GM21717 (cell line): ENCODE data around the gene GALNT7.
"Not testable (repeated sequence)": the region's sequence is repeated elsewhere in the genome, so short reads cannot be mapped to it uniquely, and the experiment has no call there.

Experiments used
- ATAC-seq: cut with Tn5 transposase; IDR thresholded peaks from one replicate; pipeline ENCODE4 v1.9.1; 2021; ENCODE audit warnings: mild to moderate bottlenecking, moderate library complexity; ENCODE audit not compliant: unreplicated experiment

Gene GALNT7

GRCh38 chr4:173166491-173166890 lies 2.1 kb upstream of the GALNT7 start:
- no peak for ATAC-seq

DNA sequence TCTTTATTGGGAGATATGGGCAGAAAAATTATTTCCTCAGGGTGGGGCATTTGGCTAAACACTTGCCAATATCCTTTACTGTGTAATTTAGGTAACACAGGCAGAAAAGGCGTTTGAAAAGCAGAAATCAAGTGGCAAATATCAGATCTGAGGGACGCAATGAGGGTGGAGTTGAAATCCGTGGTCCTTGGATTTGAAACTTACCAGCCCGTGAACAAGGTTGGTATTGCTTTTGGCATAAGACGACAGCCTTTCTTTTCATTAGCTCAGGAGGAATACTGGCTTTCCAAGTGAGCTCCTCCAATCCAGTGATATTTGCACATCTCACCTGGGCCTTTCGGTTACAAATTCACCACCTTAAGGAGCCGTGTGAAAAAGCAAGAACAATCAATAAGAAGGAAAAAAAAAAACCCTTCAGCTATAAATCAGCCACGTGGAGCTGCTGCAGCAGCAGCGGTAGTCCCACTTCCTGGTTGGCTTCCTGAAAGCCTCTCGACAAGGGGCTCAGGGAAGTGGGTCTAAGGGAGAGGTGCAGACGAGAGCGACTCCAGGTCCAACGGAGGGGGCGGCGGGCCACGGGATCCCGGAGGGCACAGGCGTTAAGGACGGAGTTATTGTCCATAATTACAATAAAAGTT lies 734 bp upstream of the GALNT7 start:
- ATAC-seq, result peak; percentile 25

DNA sequence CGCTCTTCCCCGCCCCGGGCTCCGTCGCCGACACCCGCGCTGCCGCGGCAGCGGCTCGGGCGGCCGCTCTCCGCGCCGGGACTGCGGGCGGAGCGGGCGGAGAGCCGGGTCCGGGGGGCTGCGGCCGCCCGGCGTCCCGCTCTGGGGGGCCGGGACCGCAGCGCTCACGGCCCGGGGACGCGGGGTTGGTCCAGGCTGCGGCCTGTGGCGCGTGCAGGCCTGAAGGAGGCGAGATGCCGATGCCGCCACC lies 492 bp downstream of the GALNT7 start:
- ATAC-seq, result no peak

GRCh38 chr4:173169428-173170181 lies 994 bp downstream of the GALNT7 start:
- ATAC-seq, result peak; percentile 65

DNA sequence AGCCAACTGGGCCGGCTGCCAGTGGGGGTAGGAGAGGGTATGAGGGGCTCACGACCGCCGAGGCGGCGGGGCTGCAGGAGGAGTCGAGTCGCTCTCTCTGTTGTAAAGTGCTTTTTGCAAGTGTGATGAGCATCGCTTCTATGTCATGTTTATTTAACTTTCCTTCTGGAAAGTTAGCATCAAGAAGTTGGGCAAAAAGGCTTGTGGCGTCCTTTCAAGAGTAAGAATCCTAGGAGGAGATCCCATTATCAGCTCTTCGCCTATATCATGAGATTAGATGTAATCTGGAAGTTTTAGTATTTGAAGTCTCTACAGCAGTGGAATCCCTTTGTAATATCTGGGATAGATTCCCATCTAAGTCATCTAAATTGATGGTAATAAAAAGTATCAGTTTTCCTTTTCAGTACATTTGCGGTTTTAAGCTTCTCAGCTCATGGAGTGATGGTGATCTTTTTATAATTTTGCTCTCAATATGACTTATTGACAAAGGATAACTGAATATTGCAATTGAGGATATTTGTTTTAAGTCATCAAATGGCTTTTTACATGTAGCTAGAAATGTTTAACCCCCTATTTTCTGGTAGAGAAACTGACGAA lies 1.7 kb downstream of the GALNT7 start:
- ATAC-seq, result no peak

GRCh38 chr4:173171098-173171497 lies 2.5 kb downstream of the GALNT7 start:
- no peak for ATAC-seq

DNA sequence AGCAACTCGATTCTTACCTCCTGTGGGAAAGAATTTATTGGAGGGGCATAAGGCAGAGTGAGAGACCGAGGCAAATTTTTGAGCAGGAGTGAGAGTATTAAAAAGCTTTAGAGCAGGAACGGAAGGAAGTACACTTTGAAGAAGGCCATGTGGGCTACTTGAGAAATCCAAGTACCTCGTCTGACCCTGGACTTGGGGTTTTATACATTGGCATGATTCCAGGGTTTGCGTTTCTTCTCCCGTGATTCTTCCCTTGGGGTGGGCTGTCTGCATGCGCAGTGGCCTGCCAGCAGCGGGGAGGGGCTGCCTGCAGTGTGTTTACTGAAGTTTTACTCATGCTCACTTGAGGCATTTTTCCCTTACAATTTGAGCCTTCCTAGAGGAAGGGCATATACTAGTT lies 3.4 kb downstream of the GALNT7 start:
- no peak for ATAC-seq

DNA sequence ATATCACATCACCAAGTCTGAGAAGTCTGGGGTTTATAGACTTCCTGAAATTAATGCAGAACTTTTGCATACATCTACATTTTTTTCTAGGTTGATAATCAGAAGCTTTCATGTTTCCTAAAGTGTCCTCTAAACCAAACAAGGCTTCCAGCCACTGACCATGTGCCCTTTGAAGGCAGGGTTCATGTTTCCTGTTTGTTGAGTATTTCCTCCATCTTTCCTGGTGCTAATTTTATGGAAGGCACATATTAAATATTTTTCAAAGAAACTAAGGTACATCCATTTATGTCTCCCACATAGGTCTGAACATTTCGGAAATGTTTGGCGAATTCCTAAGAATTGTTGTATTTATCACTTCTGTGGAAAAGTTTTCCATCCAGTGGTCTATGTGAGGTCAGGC lies 5.6 kb downstream of the GALNT7 start:
- ATAC-seq, result no peak

- ATAC-seq, result no peak
Measured at GRCh38 chr4:173174594-173175012, 6.0 kb downstream of the GALNT7 start.

DNA sequence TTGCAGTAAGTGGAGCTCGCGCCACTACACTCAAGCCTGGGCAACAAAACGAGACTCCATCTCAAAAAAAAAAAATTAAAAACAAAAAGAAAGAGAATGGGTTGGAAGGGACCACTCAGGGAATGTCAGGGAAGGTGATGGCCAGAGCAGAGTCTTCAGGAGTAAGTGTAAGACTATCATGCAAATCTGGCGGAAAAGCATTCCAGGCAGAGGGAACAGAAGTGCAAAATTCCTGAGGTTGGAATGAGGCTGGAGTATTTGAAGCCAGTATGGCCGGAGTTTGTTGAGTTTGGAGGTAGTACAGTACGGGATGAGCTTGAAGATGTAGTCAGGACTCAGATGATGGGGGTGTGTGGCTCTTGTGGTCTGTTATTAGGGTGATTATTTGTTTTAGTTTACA lies 7.4 kb downstream of the GALNT7 start:
- ATAC-seq, result no peak

DNA sequence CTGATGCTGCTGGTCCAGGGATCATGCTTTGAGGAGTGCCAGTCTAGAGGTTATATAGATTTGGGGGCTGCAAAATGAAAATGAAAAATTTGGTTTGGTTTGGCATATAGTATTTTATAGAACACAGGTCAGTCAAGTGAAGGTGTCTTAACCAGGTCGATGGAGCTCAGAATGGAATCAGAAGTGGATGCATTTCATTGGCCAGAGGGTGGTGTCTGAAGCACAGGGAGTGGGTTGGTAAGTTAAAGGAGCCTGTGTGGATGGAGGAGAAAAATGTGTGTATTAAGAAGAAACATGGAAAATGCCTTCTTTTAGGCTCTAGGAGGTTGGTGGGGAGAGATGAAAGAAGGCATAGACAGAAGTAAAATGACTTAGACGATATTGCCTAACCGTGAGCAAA lies 8.6 kb downstream of the GALNT7 start:
- no peak for ATAC-seq

- ATAC-seq, result no peak
Measured at GRCh38 chr4:173178144-173178543, 9.5 kb downstream of the GALNT7 start.

DNA sequence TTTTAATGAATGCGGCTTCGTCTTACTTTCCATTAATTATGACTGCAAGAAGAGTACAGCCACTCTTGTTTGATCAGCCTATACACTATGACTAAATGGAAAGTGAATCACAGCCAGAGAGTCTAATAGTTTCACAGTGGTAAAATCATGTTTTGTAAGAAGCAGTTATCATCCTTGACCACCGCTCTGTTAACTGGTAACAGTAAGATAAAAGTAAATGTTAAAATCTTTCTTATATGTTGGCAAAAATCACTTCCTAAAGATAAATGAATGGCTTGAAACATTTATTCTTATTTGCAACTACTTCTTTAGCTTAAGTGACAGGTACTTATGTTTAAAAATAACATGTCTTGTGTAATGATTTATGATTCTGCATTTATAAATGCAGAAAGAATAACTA lies 13.2 kb downstream of the GALNT7 start:
- peak; percentile 62 for ATAC-seq

DNA sequence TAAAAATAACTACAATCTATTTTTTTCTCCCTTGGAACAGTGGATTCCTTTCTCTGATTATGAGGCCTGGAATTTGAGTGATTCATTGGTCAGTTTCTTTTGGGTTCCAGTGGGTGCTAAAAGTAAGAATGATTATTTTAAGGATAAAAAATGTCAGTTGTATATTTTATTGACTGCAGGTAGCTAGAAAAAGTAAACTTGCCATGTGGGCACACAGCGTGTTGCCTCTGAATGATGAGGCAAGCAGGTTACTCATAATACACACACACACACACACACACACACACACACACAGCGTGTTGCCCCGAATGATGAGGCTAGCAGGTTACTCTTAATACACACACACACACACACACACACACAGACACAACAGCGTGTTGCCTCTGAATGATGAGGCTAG lies 13.8 kb downstream of the GALNT7 start:
- no peak for ATAC-seq

DNA sequence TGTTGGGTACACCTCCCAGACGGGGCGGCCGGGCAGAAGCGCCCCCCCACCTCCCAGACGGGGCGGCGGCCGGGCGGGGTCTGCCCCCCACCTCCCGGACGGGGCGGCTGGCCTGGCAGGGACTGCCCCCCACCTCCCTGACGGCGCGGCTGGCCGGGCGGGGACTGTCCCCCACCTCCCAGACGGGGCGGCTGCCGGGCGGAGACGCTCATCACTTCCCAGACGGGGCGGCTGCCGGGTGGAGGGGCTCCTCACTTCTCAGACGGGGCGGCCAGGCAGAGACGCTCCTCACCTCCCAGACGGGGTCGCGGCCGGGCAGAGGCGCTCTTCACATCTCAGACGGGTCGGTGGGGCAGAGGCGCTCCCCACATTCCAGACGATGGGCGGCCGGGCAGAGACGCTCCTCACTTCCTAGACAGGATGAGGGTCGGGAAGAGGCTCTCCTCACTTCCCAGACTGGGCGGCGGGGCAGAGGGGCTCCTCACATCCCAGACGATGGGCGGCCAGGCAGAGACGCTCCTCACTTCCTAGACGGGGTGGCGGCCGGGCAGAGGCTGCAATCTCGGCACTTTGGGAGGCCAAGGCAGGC lies 15.1 kb downstream of the GALNT7 start:
- ATAC-seq, result not testable (repeated sequence)

- no peak for ATAC-seq
Measured at GRCh38 chr4:173185847-173186510, 17.4 kb downstream of the GALNT7 start.

DNA sequence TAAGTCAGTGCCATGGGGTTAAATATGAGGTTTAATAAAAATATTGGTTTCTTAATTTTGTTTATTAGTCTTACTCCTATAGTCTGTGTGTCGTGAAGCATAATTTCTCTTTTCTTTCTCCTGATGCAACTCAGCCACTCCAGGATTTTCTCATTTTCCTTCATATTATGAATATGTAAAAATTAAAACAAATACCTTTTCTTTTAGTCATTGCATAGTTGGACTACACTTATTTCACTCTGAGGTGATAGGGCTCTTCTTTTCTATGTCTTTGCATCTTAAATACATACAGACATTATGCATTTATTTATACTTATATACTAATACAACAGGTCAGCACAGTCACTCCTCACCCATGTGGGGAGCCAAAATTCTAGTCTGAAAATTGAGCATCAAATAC lies 19.1 kb downstream of the GALNT7 start:
- ATAC-seq, result no peak

DNA sequence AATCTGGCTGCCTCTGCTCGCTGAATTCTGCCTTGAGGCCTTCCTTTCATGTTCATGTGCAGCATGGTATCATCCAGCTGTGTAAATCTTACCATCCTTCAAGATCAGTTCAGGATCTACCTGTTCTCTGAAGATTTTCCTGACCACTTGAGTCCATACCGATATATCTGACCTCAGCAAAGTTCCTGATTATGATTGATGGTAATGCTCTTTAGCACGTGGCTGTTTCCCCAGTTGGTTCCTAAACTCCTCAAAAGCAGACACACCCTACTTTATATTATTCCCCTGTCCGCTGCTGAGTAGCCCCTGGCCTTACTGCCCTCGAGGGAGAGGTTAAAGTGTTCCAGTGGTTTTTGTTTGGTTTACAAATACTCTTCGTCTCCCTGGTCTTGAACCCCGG lies 20.0 kb downstream of the GALNT7 start:
- no peak for ATAC-seq

- no peak for ATAC-seq
Measured at GRCh38 chr4:173189117-173189693, 20.6 kb downstream of the GALNT7 start.

GRCh38 chr4:173191623-173192041 lies 23.0 kb downstream of the GALNT7 start:
- ATAC-seq, result no peak
